Measurements from ENCODE around the gene MBNL1. TPM values are rescaled to one million over a fixed set of nuclear protein-coding genes. Genes with fewer than 3 reads are reported as not detected.

MBNL1 gene
- total RNA-seq, 2 experiments from 2014 or later, result 163 to 174 TPM

DNA sequence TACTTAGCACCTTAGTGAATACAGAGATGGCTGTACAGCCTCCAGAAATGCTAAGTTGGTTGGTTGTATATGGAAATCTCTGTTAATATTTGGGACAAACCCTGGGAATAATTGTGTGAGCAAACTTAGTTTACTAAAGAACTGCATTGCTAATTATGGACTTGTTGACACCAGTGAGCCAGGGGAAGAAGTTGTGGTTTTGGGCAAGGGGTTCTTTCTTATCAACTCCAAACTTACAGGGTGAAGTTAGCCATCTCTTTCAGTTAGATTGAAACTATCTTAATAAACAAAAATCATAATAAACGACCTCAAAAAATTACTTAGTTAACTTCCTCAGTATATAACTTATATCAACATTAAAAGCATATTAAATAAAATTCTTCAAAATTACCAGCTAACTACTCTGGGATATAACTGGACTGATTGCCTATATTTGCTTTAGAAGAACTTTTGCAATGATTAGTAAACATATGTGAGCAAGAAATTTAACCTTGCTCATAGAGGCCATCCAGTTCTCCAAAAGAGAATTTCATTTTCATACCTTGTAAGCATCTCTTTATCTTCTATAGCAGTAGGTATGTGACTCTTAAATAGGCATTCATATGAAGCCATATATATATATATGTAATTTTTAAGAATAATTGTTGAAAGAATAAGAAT is 24.7 kb downstream of the MBNL1 start:
- TF ChIP-seq EZH2phosphoT487 (IDR thresholded peaks at IDR 0.05; ENCODE audit: borderline replicate concordance, low read depth, low read length), result no peak
- TF ChIP-seq, protein P1, sequence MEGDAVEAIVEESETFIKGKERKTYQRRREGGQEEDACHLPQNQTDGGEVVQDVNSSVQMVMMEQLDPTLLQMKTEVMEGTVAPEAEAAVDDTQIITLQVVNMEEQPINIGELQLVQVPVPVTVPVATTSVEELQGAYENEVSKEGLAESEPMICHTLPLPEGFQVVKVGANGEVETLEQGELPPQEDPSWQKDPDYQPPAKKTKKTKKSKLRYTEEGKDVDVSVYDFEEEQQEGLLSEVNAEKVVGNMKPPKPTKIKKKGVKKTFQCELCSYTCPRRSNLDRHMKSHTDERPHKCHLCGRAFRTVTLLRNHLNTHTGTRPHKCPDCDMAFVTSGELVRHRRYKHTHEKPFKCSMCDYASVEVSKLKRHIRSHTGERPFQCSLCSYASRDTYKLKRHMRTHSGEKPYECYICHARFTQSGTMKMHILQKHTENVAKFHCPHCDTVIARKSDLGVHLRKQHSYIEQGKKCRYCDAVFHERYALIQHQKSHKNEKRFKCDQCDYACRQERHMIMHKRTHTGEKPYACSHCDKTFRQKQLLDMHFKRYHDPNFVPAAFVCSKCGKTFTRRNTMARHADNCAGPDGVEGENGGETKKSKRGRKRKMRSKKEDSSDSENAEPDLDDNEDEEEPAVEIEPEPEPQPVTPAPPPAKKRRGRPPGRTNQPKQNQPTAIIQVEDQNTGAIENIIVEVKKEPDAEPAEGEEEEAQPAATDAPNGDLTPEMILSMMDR (conservative IDR thresholded peaks at IDR 0.05; ENCODE audit: low read length), result no peak
- Histone ChIP-seq H2AFZ (ENCODE audit: low read length) (no peak overlapping the region), H3K9me2 (ENCODE audit: insufficient read depth, low read length) (no peaks in the 10 kb centered on the region), H3K79me2 (ENCODE audit: insufficient read depth, low read depth, low read length) (peaks cover 100% of the 10 kb centered on the region), H3K4me3 (ENCODE audit: low read depth, low read length, poor library complexity, severe bottlenecking) (no peak overlapping the region), H3K4me1 (ENCODE audit: insufficient read depth, low read length, poor library complexity, severe bottlenecking) (peaks cover 59% of the 10 kb centered on the region), H3K4me2 (ENCODE audit: low read length) (no peak overlapping the region), H3K9me3 (ENCODE audit: low read length) (no peaks in the 10 kb centered on the region), H3K27ac (ENCODE audit: low read depth, low read length, poor library complexity, severe bottlenecking) (no peak overlapping the region), H3K36me3 (ENCODE audit: insufficient read depth, low read length) (peaks cover 18% of the 10 kb centered on the region), H4K20me1 (ENCODE audit: insufficient read depth, low read length) (peaks cover 60% of the 10 kb centered on the region)
- ChIA-PET POLR2A (interaction anchor here (0.9 to 1.0 kb wide), 2 partner anchors 36 to 72 kb away, joined by 3 to 5 read pairs; no protein-coding TSS in a partner anchor), CTCF (ENCODE audit: unreplicated experiment) (no interaction called here)
- no TSS peak for BruUV-seq (replicated peaks)
- DNase-seq (ENCODE audit: low spot score), result no peak
- intact Hi-C loops (cut with micrococcal nuclease; ENCODE audit: unreplicated experiment), result no loop called here

DNA sequence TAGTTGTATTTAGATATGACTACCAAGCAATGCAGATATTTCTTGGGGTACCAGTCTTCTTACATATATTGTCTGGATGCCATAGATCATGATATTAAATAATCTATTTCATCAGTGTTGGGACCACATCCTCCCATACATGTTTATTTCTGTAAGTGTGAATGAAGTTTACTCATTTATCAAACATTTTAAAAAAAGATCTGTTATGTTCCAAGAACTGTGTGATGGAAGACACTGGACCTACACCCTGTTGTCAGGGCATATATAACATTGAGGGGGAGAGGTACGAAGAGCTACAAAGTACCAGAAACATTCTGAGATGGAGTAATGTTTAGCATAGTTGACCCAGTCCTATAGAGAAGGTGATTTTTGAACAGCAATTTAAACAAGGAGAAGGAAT is 26.6 kb downstream of the MBNL1 start:
- H3K27ac ChIP-seq (ENCODE audit: low read depth, low read length, poor library complexity, severe bottlenecking), result no peak overlapping the region
- H3K4me3 ChIP-seq (ENCODE audit: low read depth, low read length, poor library complexity, severe bottlenecking), result no peak overlapping the region
- H3K4me2 ChIP-seq (ENCODE audit: low read length), result no peak overlapping the region
- ChIA-PET CTCF (ENCODE audit: unreplicated experiment) (interaction anchor here (1.3 kb wide), 1 partner anchor 10 kb away, joined by 3 read pairs; no protein-coding TSS in a partner anchor), POLR2A (interaction anchor here (0.6 to 2.9 kb wide), 2 partner anchors 14 to 78 kb away, joined by 3 to 16 read pairs; no protein-coding TSS in a partner anchor)
- peaks cover 68% of the 10 kb centered on the region for H3K4me1 ChIP-seq (ENCODE audit: insufficient read depth, low read length, poor library complexity, severe bottlenecking)
- peaks cover 37% of the 10 kb centered on the region for H3K36me3 ChIP-seq (ENCODE audit: insufficient read depth, low read length)
- no peaks in the 10 kb centered on the region for H3K9me2 ChIP-seq (ENCODE audit: insufficient read depth, low read length)
- intact Hi-C loops (cut with micrococcal nuclease; ENCODE audit: unreplicated experiment), result no loop called here
- TF ChIP-seq, protein P1 (conservative IDR thresholded peaks at IDR 0.05; ENCODE audit: low read length), result no peak
- TF ChIP-seq EZH2phosphoT487 (IDR thresholded peaks at IDR 0.05; ENCODE audit: borderline replicate concordance, low read depth, low read length), result no peak
- no TSS peak for BruUV-seq (replicated peaks)
- no peak for DNase-seq (ENCODE audit: low spot score)
- H3K79me2 ChIP-seq (ENCODE audit: insufficient read depth, low read depth, low read length), result peaks cover 100% of the 10 kb centered on the region
- H4K20me1 ChIP-seq (ENCODE audit: insufficient read depth, low read length), result peaks cover 64% of the 10 kb centered on the region
- no peak overlapping the region for H2AFZ ChIP-seq (ENCODE audit: low read length)
- no peaks in the 10 kb centered on the region for H3K9me3 ChIP-seq (ENCODE audit: low read length)

DNA sequence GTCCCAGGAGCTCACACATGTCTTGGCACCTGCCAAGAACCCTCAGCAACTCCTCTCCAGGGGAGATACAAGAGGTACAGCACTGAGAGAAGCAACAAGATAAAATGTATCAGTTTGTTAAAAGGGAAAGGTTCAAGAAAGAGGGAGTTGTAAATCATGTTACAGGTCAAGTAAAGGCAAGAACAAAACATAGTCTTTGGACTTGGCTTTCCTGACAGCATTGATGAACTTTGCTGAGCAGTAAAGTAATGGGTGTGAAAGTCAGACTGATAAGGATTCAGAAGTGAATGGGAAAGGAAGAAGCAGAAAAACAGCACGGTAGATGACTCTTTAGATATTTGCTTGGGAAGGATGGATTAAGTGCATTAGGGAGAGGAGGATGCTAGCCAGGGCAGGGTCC is 27.1 kb downstream of the MBNL1 start:
- Histone ChIP-seq H3K36me3 (ENCODE audit: insufficient read depth, low read length) (peaks cover 42% of the 10 kb centered on the region), H3K27ac (ENCODE audit: low read depth, low read length, poor library complexity, severe bottlenecking) (no peak overlapping the region), H3K4me2 (ENCODE audit: low read length) (peak overlapping the region; percentile 4; the same call in 1 of the 2 replicates), H3K79me2 (ENCODE audit: insufficient read depth, low read depth, low read length) (peaks cover 100% of the 10 kb centered on the region), H2AFZ (ENCODE audit: low read length) (no peak overlapping the region), H4K20me1 (ENCODE audit: insufficient read depth, low read length) (peaks cover 59% of the 10 kb centered on the region), H3K9me2 (ENCODE audit: insufficient read depth, low read length) (no peaks in the 10 kb centered on the region), H3K4me3 (ENCODE audit: low read depth, low read length, poor library complexity, severe bottlenecking) (no peak overlapping the region), H3K9me3 (ENCODE audit: low read length) (no peaks in the 10 kb centered on the region), H3K4me1 (ENCODE audit: insufficient read depth, low read length, poor library complexity, severe bottlenecking) (peaks cover 67% of the 10 kb centered on the region)
- TF ChIP-seq, protein P1 (conservative IDR thresholded peaks at IDR 0.05; ENCODE audit: low read length), result no peak
- TF ChIP-seq EZH2phosphoT487 (IDR thresholded peaks at IDR 0.05; ENCODE audit: borderline replicate concordance, low read depth, low read length), result no peak
- ChIA-PET CTCF (ENCODE audit: unreplicated experiment) (interaction anchor here (1.3 kb wide), 1 partner anchor 10 kb away, joined by 3 read pairs; no protein-coding TSS in a partner anchor), POLR2A (interaction anchor here (0.5 to 2.9 kb wide), 4 partner anchors 15 to 824 kb away, joined by 3 to 16 read pairs (median 3); no protein-coding TSS in a partner anchor)
- no TSS peak for BruUV-seq (replicated peaks)
- no peak for DNase-seq (ENCODE audit: low spot score)
- intact Hi-C loops (cut with micrococcal nuclease; ENCODE audit: unreplicated experiment), result no loop called here
